GM12878 (cell line): Measurements from ENCODE around the gene SIRPD. TPM values are rescaled to one million over a fixed set of nuclear protein-coding genes. Genes with fewer than 3 reads are reported as not detected.

Experiments
- ATAC-seq: fragments of 200-7000 bp; cut with Tn5 transposase; 3 replicates; pipeline ENCODE4 v1.9.1; 2020; ENCODE audit warnings: mild to moderate bottlenecking, moderate library complexity
- BruUV-seq: library from RNA; stranded (reverse); fragments of 400-500 nt; replicated peaks from 2 replicates; lab custom pipeline; 2021; lab: Mats Ljungman, UMichigan
- CTCF ChIA-PET: fragments of 300-600 bp; sonication (Branson Sonifier 250); formaldehyde crosslinking; extraction: SDS; loops from one replicate; lab custom pipeline; 2021; ENCODE audit warnings: inconsistent platforms; lab: Yijun Ruan, JAX
- POLR2A ChIA-PET: fragments of 350-600 bp; formaldehyde crosslinking; extraction: SDS; loops from one replicate; lab custom pipeline; 2021; ENCODE audit warnings: inconsistent platforms; lab: Charles Lee
- RAD21 ChIA-PET: fragments of 300-600 bp; sonication (Branson Sonifier 250); formaldehyde crosslinking; loops from one replicate; lab custom pipeline; 2023; ENCODE audit warnings: antibody characterized with exemption; ENCODE audit not compliant: unreplicated experiment; lab: Charles Lee
- SMC1A ChIA-PET: fragments of 300-600 bp; sonication (Branson Sonifier 250); formaldehyde crosslinking; loops from one replicate; lab custom pipeline; 2023; ENCODE audit not compliant: unreplicated experiment, uncharacterized antibody; lab: Charles Lee
- DNase-seq: peaks from one replicate; pipeline ENCODE4 v3.0.0-alpha.2; 2011; ENCODE audit warnings: low read depth, low spot score
- FAIRE-seq: peaks from 3 replicates; lab custom pipeline; 2011; peaks lifted over from hg19 to GRCh38; lab: Jason Lieb, UNC
- H2AFZ ChIP-seq: 2 replicates; pipeline ENCODE4 v1.6.0; 2011; ENCODE audit warnings: low read depth, low read length, control low read depth; ENCODE audit not compliant: control insufficient read depth
- H3K27ac ChIP-seq: 2 replicates; pipeline ENCODE4 v1.5.1; 2011; ENCODE audit warnings: control low read depth; ENCODE audit not compliant: control insufficient read depth, insufficient read depth
- H3K27me3 ChIP-seq, 2 experiments: replicated peaks in 1 of 2; 2 replicates each; pipeline versions ENCODE4 v1.6.0 to v1.6.1; 2011; ENCODE audit warnings: low read length in 1 of 2; ENCODE audit not compliant: control insufficient read depth in 2 of 2, insufficient read depth in 2 of 2
- H3K36me3 ChIP-seq, 2 experiments: 2 replicates each; pipeline ENCODE4 v1.5.1; 2011; ENCODE audit warnings: low read length in 1 of 2; ENCODE audit not compliant: control insufficient read depth in 2 of 2, insufficient read depth in 2 of 2
- H3K4me1 ChIP-seq: 2 replicates; pipeline ENCODE4 v1.6.1; 2011; ENCODE audit warnings: mild to moderate bottlenecking, low read length, moderate library complexity, mixed read lengths; ENCODE audit not compliant: control insufficient read depth, insufficient read depth
- H3K4me2 ChIP-seq: 2 replicates; pipeline ENCODE4 v1.6.0; 2011; ENCODE audit warnings: control low read depth; ENCODE audit not compliant: control insufficient read depth, insufficient read depth
- H3K4me3 ChIP-seq: fragments of 200-600 bp; sonication (generic); 2 replicates; pipeline ENCODE4 v1.5.1; 2016
- H3K79me2 ChIP-seq: 2 replicates; pipeline ENCODE4 v1.6.0; 2011; ENCODE audit warnings: low read length; ENCODE audit not compliant: control insufficient read depth, insufficient read depth
- H3K9ac ChIP-seq: 2 replicates; pipeline ENCODE4 v1.8.0; 2011; ENCODE audit warnings: low read length, control low read depth, mixed read lengths; ENCODE audit not compliant: control insufficient read depth, insufficient read depth
- H3K9me3 ChIP-seq: replicated peaks from 3 replicates; pipeline ENCODE4 v1.5.1; 2011; ENCODE audit warnings: mild to moderate bottlenecking, low read length; ENCODE audit not compliant: control insufficient read depth, insufficient read depth
- H4K20me1 ChIP-seq: 2 replicates; pipeline ENCODE4 v1.6.0; 2011; ENCODE audit not compliant: control insufficient read depth, insufficient read depth
- CBFB ChIP-seq: IDR thresholded peaks from 2 replicates; pipeline ENCODE4 v1.6.1; 2016; ENCODE audit warnings: antibody characterized with exemption, low read depth
- CBX3 ChIP-seq: fragments of 200-600 bp; sonication (generic); IDR thresholded peaks from 2 replicates; pipeline ENCODE4 v1.6.1; 2016; ENCODE audit warnings: low read depth, borderline replicate concordance
- CBX5 ChIP-seq: sonication (generic); IDR thresholded peaks from 2 replicates; pipeline ENCODE4 v1.6.1; 2016; ENCODE audit warnings: low read depth, moderate library complexity, mild to moderate bottlenecking, inconsistent platforms
- E4F1 ChIP-seq: fragments of 450-650 bp; IDR thresholded peaks from 2 replicates; pipeline ENCODE4 v1.6.1; 2018; ENCODE audit warnings: borderline replicate concordance, mild to moderate bottlenecking; ENCODE audit not compliant: partially characterized antibody
- FOXK2 ChIP-seq: fragments of 450-650 bp; IDR thresholded peaks from 2 replicates; pipeline ENCODE4 v1.6.1; 2017; ENCODE audit warnings: mild to moderate bottlenecking, moderate library complexity
- HSF1 ChIP-seq: fragments of 150-350 bp; IDR thresholded peaks from 2 replicates; pipeline ENCODE4 v1.6.1; 2014; ENCODE audit warnings: mild to moderate bottlenecking, low read depth, low read length
- MAX ChIP-seq: IDR thresholded peaks from 2 replicates; pipeline ENCODE4 v1.6.1; 2012; ENCODE audit warnings: low read depth, low read length, improper control_type of control experiment
- RELA ChIP-seq: fragments of 450-650 bp; IDR thresholded peaks from 2 replicates; pipeline ENCODE4 v1.8.0; 2014; ENCODE audit warnings: borderline replicate concordance; ENCODE audit not compliant: partially characterized antibody
- SMC3 ChIP-seq: IDR thresholded peaks from 2 replicates; pipeline ENCODE4 v1.6.1; 2011; ENCODE audit warnings: low read length, improper control_type of control experiment, borderline replicate concordance
- WRNIP1 ChIP-seq: IDR thresholded peaks from 2 replicates; pipeline ENCODE4 v1.6.1; 2011; ENCODE audit warnings: low read depth, low read length, improper control_type of control experiment, borderline replicate concordance
- ZBTB11 ChIP-seq: fragments of 450-650 bp; formaldehyde crosslinking; IDR thresholded peaks from 2 replicates; pipeline ENCODE4 v1.5.0; 2022; ENCODE audit warnings: mild to moderate bottlenecking, missing genetic modification characterization
- ZNF384 ChIP-seq: IDR thresholded peaks from 2 replicates; pipeline ENCODE4 v1.6.1; 2012; ENCODE audit warnings: low read depth, mild to moderate bottlenecking, low read length, improper control_type of control experiment, borderline replicate concordance
- WGBS: methylation state at CpG from one replicate; pipeline ENCODE4 v1.1.6; 2016; ENCODE audit warnings: low lambda C conversion rate; ENCODE audit not compliant: insufficient replicate concordance, insufficient coverage; ENCODE audit errors: missing lambda C conversion rate; 5-methylcytosine and 5-hydroxymethylcytosine counted together
- in situ Hi-C: fragments of 300-500 bp; cut with MboI; formaldehyde crosslinking; loops from 9 replicates; pipeline ENCODE4 v1.14.3; 2018; ENCODE audit warnings: mixed read lengths
- intact Hi-C: fragments of 100-400 bp; cut with micrococcal nuclease; formaldehyde crosslinking; loops from one replicate; pipeline ENCODE4 v1.14.2; 2022; ENCODE audit not compliant: unreplicated experiment
- polyA plus RNA-seq, 11 experiments: library from polyadenylated mRNA; depleted of rRNA in 4 of 11; unstranded in 6 of 11; stranded (reverse) in 5 of 11; fragments of >200 nt; fragmentation: Nextera tagmentation in 4 of 11; fragmentation: Illumina TruSeq in 1 of 11; extraction: Ambion mirVana in 4 of 11; extraction: Trizol in 1 of 11; gene quantifications; 1 replicate in 1 of 11; 2 replicates in 10 of 11; pipeline versions ENCODE4 v1.2.1 to v1.2.3, GENCODE V29; 2011 to 2016; ENCODE audit warnings: inconsistent platforms in 2 of 11, missing spikeins in 2 of 11, low read depth in 1 of 11
- total RNA-seq, 4 experiments: library from RNA; depleted of rRNA in 3 of 4; stranded (reverse); fragments of >200 nt in 3 of 4; fragmentation: Illumina TruSeq in 1 of 4; extraction: Trizol in 1 of 4; gene quantifications; 2 replicates each; pipeline versions ENCODE4 v1.2.1 to v1.2.3, GENCODE V29; 2013 to 2021
- TF ChIP-seq, protein P1 (sequence below): IDR thresholded peaks from 2 replicates; pipeline ENCODE4 v1.6.1; 2011; ENCODE audit warnings: borderline replicate concordance, low read depth, mild to moderate bottlenecking, moderate library complexity, low read length; ENCODE audit not compliant: insufficient read depth, poor library complexity, severe bottlenecking

Gene SIRPD
- total and polyA plus RNA-seq, 10 of the 15 experiments (the other 5 are each of a cell fraction or from before 2014, with no cell fraction given): 0.10 to 1.6 (median 0.88) TPM

DNA sequence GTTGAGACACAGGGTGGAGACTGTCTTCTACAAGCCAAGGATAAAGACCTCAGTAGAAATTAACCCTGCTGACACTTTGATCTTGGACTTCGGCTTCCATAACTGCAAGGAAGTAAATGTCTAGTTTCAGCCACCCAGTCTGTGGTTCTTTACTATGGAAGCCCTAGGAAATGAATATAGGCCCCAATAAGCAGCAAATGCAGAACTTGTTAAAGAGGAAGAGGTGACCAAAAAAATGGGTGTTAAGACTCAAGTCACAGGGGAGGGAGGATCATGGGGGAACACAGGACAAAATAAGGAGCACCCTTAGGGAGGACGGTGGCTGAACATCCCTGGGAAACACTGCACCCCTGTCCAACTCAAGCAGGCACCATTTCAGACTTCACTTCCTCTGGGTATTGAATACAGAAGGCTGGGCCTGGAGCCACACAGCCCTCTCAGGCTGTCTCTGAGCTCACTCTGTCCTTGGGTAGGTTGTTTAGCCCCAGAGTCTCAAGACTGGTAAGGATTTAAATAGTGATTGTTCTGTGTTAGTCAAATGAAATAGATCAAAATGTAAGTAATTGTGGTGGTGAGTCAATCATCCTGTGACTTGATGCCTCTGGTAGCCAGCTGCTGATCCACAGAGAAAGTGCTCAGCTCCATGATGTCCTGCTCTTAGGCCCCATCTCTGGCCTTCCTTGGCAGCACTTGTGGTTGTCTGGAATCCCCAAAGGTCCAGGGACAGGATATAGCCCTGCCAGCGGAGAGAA, 30.5 kb upstream of the SIRPD start:
- Histone ChIP-seq H3K4me2 (no peak overlapping the region), H3K36me3 (no peaks in the 10 kb centered on the region), H4K20me1 (no peaks in the 10 kb centered on the region), H3K9ac (no peak overlapping the region), H3K27me3 (no peaks in the 10 kb centered on the region), H3K27ac (no peak overlapping the region), H3K4me1 (no peaks in the 10 kb centered on the region), H2AFZ (no peak overlapping the region), H3K79me2 (no peaks in the 10 kb centered on the region), H3K9me3 (no peaks in the 10 kb centered on the region), H3K4me3 (no peak overlapping the region)
- ATAC-seq (no peak), FAIRE-seq (no peak), DNase-seq (no peak)
- SMC1A ChIA-PET: no interaction called here
- intact Hi-C loops (no loop called here), in situ Hi-C loops (no loop called here)
- RAD21 ChIA-PET: interaction anchor here (1.3 kb wide), 1 partner anchor 147 kb away, joined by 4 read pairs; no protein-coding TSS in a partner anchor
- BruUV-seq: no TSS peak
- CTCF ChIA-PET: no interaction called here
- 0% methylated on average over 2 of the region's 3 CpGs for WGBS
- POLR2A ChIA-PET: no interaction called here
- TF ChIP-seq WRNIP1 (no peak), ZNF384 (no peak), MAX (no peak), SMC3 (no peak), CBFB (no peak), CBX5 (no peak), FOXK2 (no peak), RELA (no peak), CBX3 (no peak), E4F1 (no peak), HSF1 (no peak), ZBTB11 (CRISPR knock-in tag) (no peak)
- TF ChIP-seq, protein P1, sequence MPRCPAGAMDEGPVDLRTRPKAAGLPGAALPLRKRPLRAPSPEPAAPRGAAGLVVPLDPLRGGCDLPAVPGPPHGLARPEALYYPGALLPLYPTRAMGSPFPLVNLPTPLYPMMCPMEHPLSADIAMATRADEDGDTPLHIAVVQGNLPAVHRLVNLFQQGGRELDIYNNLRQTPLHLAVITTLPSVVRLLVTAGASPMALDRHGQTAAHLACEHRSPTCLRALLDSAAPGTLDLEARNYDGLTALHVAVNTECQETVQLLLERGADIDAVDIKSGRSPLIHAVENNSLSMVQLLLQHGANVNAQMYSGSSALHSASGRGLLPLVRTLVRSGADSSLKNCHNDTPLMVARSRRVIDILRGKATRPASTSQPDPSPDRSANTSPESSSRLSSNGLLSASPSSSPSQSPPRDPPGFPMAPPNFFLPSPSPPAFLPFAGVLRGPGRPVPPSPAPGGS: no peak
